Endothelial cell of umbilical vein (primary cell): ENCODE results near the gene IGSF11. TPM values are rescaled to one million over a fixed set of nuclear protein-coding genes. Genes with fewer than 3 reads are reported as not detected.

Source experiments
- BruUV-seq: library from RNA; stranded (reverse); fragments of 400-500 nt; replicated peaks from 2 replicates; lab custom pipeline; 2021; lab: Mats Ljungman, UMichigan
- CTCF ChIA-PET: fragments of 300-600, 350-600 bp; sonication (Branson Sonifier 250); formaldehyde crosslinking; loops from one replicate; lab custom pipeline; 2021; ENCODE audit warnings: antibody characterized with exemption, inconsistent platforms; lab: Charles Lee
- POLR2A ChIA-PET: fragments of 300-600, 350-600 bp; sonication (Branson Sonifier 250); formaldehyde crosslinking; loops from one replicate; lab custom pipeline; 2021; ENCODE audit warnings: antibody characterized with exemption, inconsistent platforms; lab: Charles Lee
- DNase-seq: peaks from one replicate; pipeline ENCODE4 v3.0.0-alpha.2; 2011; ENCODE audit warnings: low read depth, low spot score
- FAIRE-seq: peaks from 2 replicates; lab custom pipeline; 2011; peaks lifted over from hg19 to GRCh38; lab: Jason Lieb, UNC
- H2AFZ ChIP-seq: 2 replicates; pipeline ENCODE4 v1.6.0; 2012; ENCODE audit warnings: low read depth, low read length, control low read depth, inconsistent platforms
- H3K27ac ChIP-seq: 2 replicates; pipeline ENCODE4 v1.5.1; 2011; ENCODE audit warnings: low read depth, mild to moderate bottlenecking, control low read depth, low read length, moderate library complexity; ENCODE audit not compliant: insufficient read depth
- H3K27me3 ChIP-seq, 2 experiments: 2 replicates each; pipeline versions ENCODE4 v1.6.0 to v1.6.1; 2011; ENCODE audit warnings: low read length in 2 of 2, mixed read lengths in 1 of 2; ENCODE audit not compliant: control insufficient read depth in 2 of 2, insufficient read depth in 2 of 2
- H3K36me3 ChIP-seq, 2 experiments: 2 replicates in 1 of 2; 3 replicates in 1 of 2; pipeline ENCODE4 v1.5.1; 2011; ENCODE audit warnings: low read length in 2 of 2, mild to moderate bottlenecking in 1 of 2, moderate library complexity in 1 of 2; ENCODE audit not compliant: control insufficient read depth in 2 of 2, insufficient read depth in 2 of 2; ENCODE audit errors: extremely low read depth in 1 of 2
- H3K4me1 ChIP-seq: 3 replicates; pipeline ENCODE4 v1.5.1; 2011; ENCODE audit warnings: mild to moderate bottlenecking, low read length; ENCODE audit not compliant: control insufficient read depth, insufficient read depth; ENCODE audit errors: extremely low read depth
- H3K4me2 ChIP-seq: 2 replicates; pipeline ENCODE4 v1.6.1; 2011; ENCODE audit warnings: low read length, control low read depth, mixed read lengths; ENCODE audit not compliant: insufficient read depth
- H3K4me3 ChIP-seq, 3 experiments: fragments of 200-600 bp in 1 of 3; sonication (generic), shearing (Covaris generic) in 1 of 3; replicated peaks in 1 of 3; 2 replicates each; pipeline ENCODE4 v1.5.1; 2011 to 2016; ENCODE audit warnings: control low read depth in 3 of 3, low read length in 3 of 3, mild to moderate bottlenecking in 2 of 3, inconsistent platforms in 1 of 3, low read depth in 1 of 3, moderate library complexity in 1 of 3; ENCODE audit not compliant: insufficient read depth in 1 of 3
- H3K79me2 ChIP-seq: 2 replicates; pipeline ENCODE4 v1.6.0; 2012; ENCODE audit warnings: low read length, inconsistent platforms; ENCODE audit not compliant: control insufficient read depth, insufficient read depth
- H3K9ac ChIP-seq: replicated peaks from 2 replicates; pipeline ENCODE3; 2011; ENCODE audit warnings: low read length, control low read depth; ENCODE audit not compliant: insufficient read depth; ENCODE audit errors: extremely low read depth
- H3K9me1 ChIP-seq: replicated peaks from 3 replicates; pipeline ENCODE4 v1.6.0; 2011; ENCODE audit warnings: mild to moderate bottlenecking, low read length; ENCODE audit not compliant: control insufficient read depth, insufficient read depth; ENCODE audit errors: extremely low read depth
- H3K9me3 ChIP-seq: replicated peaks from 2 replicates; pipeline ENCODE4 v1.5.1; 2012; ENCODE audit warnings: low read length, inconsistent platforms; ENCODE audit not compliant: control insufficient read depth, insufficient read depth
- H4K20me1 ChIP-seq: replicated peaks from 2 replicates; pipeline ENCODE3; 2011; ENCODE audit warnings: mild to moderate bottlenecking, low read length; ENCODE audit not compliant: control insufficient read depth, insufficient read depth; ENCODE audit errors: extremely low read depth
- EZH2 ChIP-seq: IDR thresholded peaks from 2 replicates; pipeline ENCODE4 v1.6.1; 2012; ENCODE audit warnings: borderline replicate concordance, low read depth, mild to moderate bottlenecking, moderate library complexity, low read length, inconsistent platforms; ENCODE audit not compliant: severe bottlenecking
- FOS ChIP-seq: IDR thresholded peaks from 2 replicates; pipeline ENCODE4 v1.6.1; 2011; ENCODE audit warnings: mild to moderate bottlenecking, low read length, moderate library complexity, borderline replicate concordance; ENCODE audit not compliant: insufficient read depth
- GATA2 ChIP-seq: IDR thresholded peaks from 2 replicates; pipeline ENCODE4 v1.7.0; 2011; ENCODE audit warnings: low read depth, mild to moderate bottlenecking, moderate library complexity, mixed read lengths, low read length; ENCODE audit not compliant: insufficient read length, insufficient read depth
- JUN ChIP-seq: IDR thresholded peaks from 2 replicates; pipeline ENCODE4 v1.6.1; 2011; ENCODE audit warnings: borderline replicate concordance, low read depth; ENCODE audit not compliant: insufficient read length, insufficient read depth
- MYC ChIP-seq: IDR thresholded peaks from one replicate; pipeline ENCODE4 v1.6.1; 2011; ENCODE audit warnings: mild to moderate bottlenecking, low read depth, low read length
- POLR2A ChIP-seq: IDR thresholded peaks from 2 replicates; pipeline ENCODE4 v1.6.1; 2012; ENCODE audit warnings: low read depth, mild to moderate bottlenecking, control low read depth, low read length
- POLR2AphosphoS5 ChIP-seq: IDR thresholded peaks from 2 replicates; pipeline ENCODE4 v1.6.1; 2012; ENCODE audit warnings: low read depth, mild to moderate bottlenecking, control low read depth, low read length, moderate library complexity; ENCODE audit not compliant: insufficient read depth
- dilution Hi-C: fragments of 300-500 bp; cut with MboI; formaldehyde crosslinking; loops from one replicate; pipeline ENCODE4 v1.15.0; 2019; ENCODE audit warnings: low sequenced_read_pairs; ENCODE audit not compliant: extremely low pct_ligation_motif_present
- intact Hi-C: fragments of 100-400 bp; cut with micrococcal nuclease; formaldehyde crosslinking; loops from one replicate; pipeline ENCODE4 v1.10.0; 2022
- polyA plus RNA-seq, 4 experiments: library from polyadenylated mRNA; depleted of rRNA in 3 of 4; stranded (reverse) in 3 of 4; unstranded in 1 of 4; fragments of >200 nt; gene quantifications; 2 replicates each; pipeline versions ENCODE4 v1.2.1 to v1.2.3, GENCODE V29; 2011 to 2012; ENCODE audit warnings: missing spikeins in 1 of 4
- total RNA-seq: library from RNA; stranded (reverse); gene quantifications from 2 replicates; pipeline ENCODE4 v1.2.3, GENCODE V29; 2021
- TF ChIP-seq, protein P1 (sequence below), 2 donors: IDR thresholded peaks; 1 replicate in 1 of 2; 2 replicates in 1 of 2; pipeline ENCODE4 v1.5.1; 2011; ENCODE audit warnings: low read length in 2 of 2, mild to moderate bottlenecking in 2 of 2, moderate library complexity in 2 of 2, control low read depth in 1 of 2, inconsistent platforms in 1 of 2, low read depth in 1 of 2; ENCODE audit not compliant: insufficient read depth in 1 of 2; ENCODE audit errors: extremely low read depth in 1 of 2
- TF ChIP-seq, protein P2 (sequence below): IDR thresholded peaks from 2 replicates; pipeline ENCODE4 v1.6.1; 2011; ENCODE audit not compliant: insufficient read depth, insufficient read length

The IGSF11 gene
- total and polyA plus RNA-seq, 2 donors (not counting 3 experiments of a cell fraction or from before 2014, with no cell fraction given), result not detected

DNA sequence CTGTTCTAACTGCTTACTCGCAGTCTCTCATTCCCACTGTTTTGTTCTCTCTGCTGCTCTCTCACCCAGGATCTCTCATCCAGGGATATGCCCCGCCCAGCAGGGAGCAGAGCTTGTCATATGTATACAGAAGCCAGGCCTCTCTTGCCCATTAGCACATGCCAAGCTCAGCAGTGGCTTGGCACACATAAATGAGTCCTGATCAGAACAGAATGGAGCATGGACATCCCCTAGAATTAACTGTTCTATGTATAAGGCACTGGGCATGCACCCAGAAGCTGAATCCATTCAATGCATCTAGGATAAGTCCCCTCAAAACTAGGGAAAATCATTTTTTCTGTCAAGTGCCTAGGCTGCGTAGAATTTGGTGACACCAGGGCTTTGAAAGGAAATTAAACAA, 61.6 kb downstream of the IGSF11 start:
- H3K4me2 ChIP-seq, result no peak overlapping the region
- no peaks in the 10 kb centered on the region for H3K27me3 ChIP-seq
- no peaks in the 10 kb centered on the region for H3K9me1 ChIP-seq
- no peak overlapping the region for H2AFZ ChIP-seq
- intact Hi-C loops (no loop called here), dilution Hi-C loops (no loop called here)
- no peaks in the 10 kb centered on the region for H3K4me1 ChIP-seq
- no TSS peak for BruUV-seq
- no peak overlapping the region for H3K4me3 ChIP-seq
- POLR2A ChIA-PET, result no interaction called here
- H4K20me1 ChIP-seq, result no peaks in the 10 kb centered on the region
- FAIRE-seq (no peak), DNase-seq (no peak)
- CTCF ChIA-PET, result interaction anchor here (1.7 kb wide), 1 partner anchor 9 kb away, joined by 4 read pairs; no protein-coding TSS in a partner anchor
- H3K27ac ChIP-seq, result no peak overlapping the region
- no peaks in the 10 kb centered on the region for H3K36me3 ChIP-seq
- no peak overlapping the region for H3K9ac ChIP-seq
- H3K9me3 ChIP-seq, result no peaks in the 10 kb centered on the region
- H3K79me2 ChIP-seq, result no peaks in the 10 kb centered on the region
- TF ChIP-seq POLR2AphosphoS5, result no peak
- TF ChIP-seq, protein P1, sequence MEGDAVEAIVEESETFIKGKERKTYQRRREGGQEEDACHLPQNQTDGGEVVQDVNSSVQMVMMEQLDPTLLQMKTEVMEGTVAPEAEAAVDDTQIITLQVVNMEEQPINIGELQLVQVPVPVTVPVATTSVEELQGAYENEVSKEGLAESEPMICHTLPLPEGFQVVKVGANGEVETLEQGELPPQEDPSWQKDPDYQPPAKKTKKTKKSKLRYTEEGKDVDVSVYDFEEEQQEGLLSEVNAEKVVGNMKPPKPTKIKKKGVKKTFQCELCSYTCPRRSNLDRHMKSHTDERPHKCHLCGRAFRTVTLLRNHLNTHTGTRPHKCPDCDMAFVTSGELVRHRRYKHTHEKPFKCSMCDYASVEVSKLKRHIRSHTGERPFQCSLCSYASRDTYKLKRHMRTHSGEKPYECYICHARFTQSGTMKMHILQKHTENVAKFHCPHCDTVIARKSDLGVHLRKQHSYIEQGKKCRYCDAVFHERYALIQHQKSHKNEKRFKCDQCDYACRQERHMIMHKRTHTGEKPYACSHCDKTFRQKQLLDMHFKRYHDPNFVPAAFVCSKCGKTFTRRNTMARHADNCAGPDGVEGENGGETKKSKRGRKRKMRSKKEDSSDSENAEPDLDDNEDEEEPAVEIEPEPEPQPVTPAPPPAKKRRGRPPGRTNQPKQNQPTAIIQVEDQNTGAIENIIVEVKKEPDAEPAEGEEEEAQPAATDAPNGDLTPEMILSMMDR (IDR thresholded peaks at IDR 0.05; ENCODE audit: extremely low read depth in 1 of 2, insufficient read depth in 1 of 2, low read depth in 1 of 2, low read length in 2 of 2), result no peak
- TF ChIP-seq, protein P2, sequence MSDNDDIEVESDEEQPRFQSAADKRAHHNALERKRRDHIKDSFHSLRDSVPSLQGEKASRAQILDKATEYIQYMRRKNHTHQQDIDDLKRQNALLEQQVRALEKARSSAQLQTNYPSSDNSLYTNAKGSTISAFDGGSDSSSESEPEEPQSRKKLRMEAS, result no peak
- no peak for TF ChIP-seq POLR2A
- TF ChIP-seq EZH2, result no peak
- no peak for TF ChIP-seq GATA2
- no peak for TF ChIP-seq MYC
- no peak for TF ChIP-seq JUN
- TF ChIP-seq FOS, result no peak
